Sigmoid colon (tissue), 4 donors: Measurements from ENCODE around the gene DNAJC18.

Source experiments
- EP300 ChIP-seq, 4 donors: sonication (generic); formaldehyde crosslinking; IDR thresholded peaks; one replicate each; pipeline ENCODE4 v1.6.1; 2017; ENCODE audit warnings: antibody characterized with exemption in 4 of 4
- POLR2A ChIP-seq, 2 donors: fragments of 450-650 bp; IDR thresholded peaks; one replicate each; pipeline ENCODE4 v1.6.1; 2016; ENCODE audit warnings: antibody characterized with exemption in 2 of 2, mild to moderate bottlenecking in 2 of 2, moderate library complexity in 2 of 2
- POLR2AphosphoS5 ChIP-seq, 4 donors: sonication (generic); formaldehyde crosslinking; IDR thresholded peaks; one replicate each; pipeline ENCODE4 v1.6.1; 2017; ENCODE audit warnings: antibody characterized with exemption in 4 of 4
- TF ChIP-seq, protein P1 (sequence below), 4 experiments: fragments of 450-650 bp in 3 of 4; fragments of 200-600 bp in 1 of 4; IDR thresholded peaks; one replicate each; pipeline ENCODE4 v1.5.1; 2016 to 2019; ENCODE audit warnings: antibody characterized with exemption in 4 of 4, mild to moderate bottlenecking in 3 of 4, moderate library complexity in 2 of 4

DNA sequence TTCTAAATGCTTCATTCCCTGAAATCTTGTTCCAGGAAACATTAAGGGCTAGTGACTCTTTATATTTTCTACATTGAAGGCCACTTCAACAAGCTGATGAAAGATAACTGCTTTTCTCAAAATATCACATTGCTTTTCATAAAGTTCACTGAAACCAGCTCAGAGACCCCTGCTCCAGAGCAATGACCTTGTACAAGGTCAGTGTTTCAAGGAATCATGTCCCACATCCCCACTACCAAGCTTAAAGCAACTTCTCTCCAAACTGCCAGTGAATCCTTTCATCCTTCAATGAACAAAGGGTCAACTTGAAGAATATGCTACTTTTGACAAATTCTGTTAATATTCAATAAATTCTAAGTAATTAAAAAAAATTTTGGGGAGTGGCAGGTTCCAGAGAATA lies 23.5 kb downstream of the DNAJC18 start:
- TF ChIP-seq, protein P1, sequence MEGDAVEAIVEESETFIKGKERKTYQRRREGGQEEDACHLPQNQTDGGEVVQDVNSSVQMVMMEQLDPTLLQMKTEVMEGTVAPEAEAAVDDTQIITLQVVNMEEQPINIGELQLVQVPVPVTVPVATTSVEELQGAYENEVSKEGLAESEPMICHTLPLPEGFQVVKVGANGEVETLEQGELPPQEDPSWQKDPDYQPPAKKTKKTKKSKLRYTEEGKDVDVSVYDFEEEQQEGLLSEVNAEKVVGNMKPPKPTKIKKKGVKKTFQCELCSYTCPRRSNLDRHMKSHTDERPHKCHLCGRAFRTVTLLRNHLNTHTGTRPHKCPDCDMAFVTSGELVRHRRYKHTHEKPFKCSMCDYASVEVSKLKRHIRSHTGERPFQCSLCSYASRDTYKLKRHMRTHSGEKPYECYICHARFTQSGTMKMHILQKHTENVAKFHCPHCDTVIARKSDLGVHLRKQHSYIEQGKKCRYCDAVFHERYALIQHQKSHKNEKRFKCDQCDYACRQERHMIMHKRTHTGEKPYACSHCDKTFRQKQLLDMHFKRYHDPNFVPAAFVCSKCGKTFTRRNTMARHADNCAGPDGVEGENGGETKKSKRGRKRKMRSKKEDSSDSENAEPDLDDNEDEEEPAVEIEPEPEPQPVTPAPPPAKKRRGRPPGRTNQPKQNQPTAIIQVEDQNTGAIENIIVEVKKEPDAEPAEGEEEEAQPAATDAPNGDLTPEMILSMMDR (IDR thresholded peaks at IDR 0.05): no peak
- TF ChIP-seq EP300 (IDR thresholded peaks at IDR 0.05) (no peak), POLR2A (IDR thresholded peaks at IDR 0.05) (no peak), POLR2AphosphoS5 (IDR thresholded peaks at IDR 0.05) (no peak)
